ENCODE data around the gene CACNA2D4.
A peak's percentile ranks its signal among the peaks of the same experiment; 100 is the strongest.

The CACNA2D4 gene

GRCh38 chr12:1758376-1758775 lies 160.1 kb downstream of the CACNA2D4 start:
- no peaks in the 10 kb centered on the region for H3K27me3 ChIP-seq (ENCODE audit: control insufficient read depth in 5 of 5, insufficient read depth in 4 of 5, low read length in 5 of 5)
- H3K27ac ChIP-seq (ENCODE audit: low read depth, low read length) = peak overlapping the region; percentile 60
- peaks cover 0 to 15% (median 3%) of the 10 kb centered on the region in 5 donors for H3K4me1 ChIP-seq (ENCODE audit: control insufficient read depth in 5 of 5, insufficient read depth in 5 of 5, low read length in 5 of 5)
- H3K9me3 ChIP-seq (ENCODE audit: control insufficient read depth in 5 of 5, low read length in 5 of 5) = no peaks in the 10 kb centered on the region
- H3K9ac ChIP-seq (ENCODE audit: low read length in 5 of 5) = no peak overlapping the region
- no peak overlapping the region for H3K4me3 ChIP-seq (ENCODE audit: low read depth in 1 of 5, low read length in 5 of 5)
- peaks cover 16 to 32% (median 18%) of the 10 kb centered on the region in 5 donors for H3K36me3 ChIP-seq (ENCODE audit: control insufficient read depth in 5 of 5, insufficient read depth in 5 of 5, low read length in 5 of 5)

DNA sequence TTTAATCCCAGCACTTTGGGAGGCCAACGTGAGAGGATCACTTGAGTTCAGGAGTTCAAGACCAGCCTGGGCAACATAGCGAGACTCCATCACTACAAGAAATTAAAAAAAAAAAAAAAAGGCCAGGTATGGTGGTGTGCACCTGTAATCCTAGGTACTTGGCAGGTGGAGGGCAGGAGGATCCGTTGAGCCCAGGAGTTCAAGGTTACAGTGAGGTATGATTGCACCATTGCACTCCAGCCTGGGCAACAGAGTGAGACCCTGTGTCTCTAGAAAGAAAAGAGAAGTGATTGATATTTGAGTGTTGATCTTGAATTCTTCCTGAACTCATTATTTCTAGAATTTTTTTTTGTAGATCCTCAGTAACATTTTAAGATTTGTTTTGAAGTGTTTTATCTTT lies 168.2 kb downstream of the CACNA2D4 start:
- peaks cover 0 to 10% (median 4%) of the 10 kb centered on the region in 5 donors for H3K9me3 ChIP-seq (ENCODE audit: control insufficient read depth in 5 of 5, low read length in 5 of 5)
- H3K36me3 ChIP-seq (ENCODE audit: control insufficient read depth in 5 of 5, insufficient read depth in 5 of 5, low read length in 5 of 5) = peaks cover 5 to 16% (median 13%) of the 10 kb centered on the region in 5 donors
- no peaks in the 10 kb centered on the region for H3K27me3 ChIP-seq (ENCODE audit: control insufficient read depth in 5 of 5, insufficient read depth in 4 of 5, low read length in 5 of 5)
- no peak overlapping the region for H3K27ac ChIP-seq (ENCODE audit: low read depth, low read length)
- H3K4me1 ChIP-seq (ENCODE audit: control insufficient read depth in 5 of 5, insufficient read depth in 5 of 5, low read length in 5 of 5) = peaks cover 0 to 5% (median under 1%) of the 10 kb centered on the region in 5 donors
- H3K4me3 ChIP-seq (ENCODE audit: low read depth in 1 of 5, low read length in 5 of 5) = no peak overlapping the region
- H3K9ac ChIP-seq (ENCODE audit: low read length in 5 of 5) = no peak overlapping the region

DNA sequence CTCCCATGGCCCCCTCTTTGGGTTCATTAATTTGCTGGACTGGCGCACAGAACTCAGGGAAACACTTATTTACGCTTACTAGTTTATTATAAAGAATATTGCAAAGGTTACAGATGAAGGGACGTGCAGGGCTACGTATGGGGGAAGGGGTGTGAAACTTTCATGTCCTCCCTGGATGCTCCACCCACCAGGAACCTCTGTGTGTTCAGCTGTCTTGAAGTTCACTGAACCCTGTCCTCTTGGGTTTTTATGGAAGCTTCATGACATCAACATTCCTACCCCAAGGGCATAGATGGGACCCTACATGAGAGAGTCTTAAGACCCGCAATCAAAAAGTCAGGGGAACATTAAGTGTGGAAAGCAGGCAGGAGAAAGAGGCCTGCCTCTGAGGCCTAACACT lies 169.4 kb downstream of the CACNA2D4 start:
- Histone ChIP-seq H3K4me1 (ENCODE audit: control insufficient read depth in 5 of 5, insufficient read depth in 5 of 5, low read length in 5 of 5) (peaks cover 0 to 7% (median 5%) of the 10 kb centered on the region in 5 donors), H3K36me3 (ENCODE audit: control insufficient read depth in 5 of 5, insufficient read depth in 5 of 5, low read length in 5 of 5) (peaks cover 4 to 6% (median 6%) of the 10 kb centered on the region in 5 donors), H3K9ac (ENCODE audit: low read length in 5 of 5) (no peak overlapping the region), H3K27me3 (ENCODE audit: control insufficient read depth in 5 of 5, insufficient read depth in 4 of 5, low read length in 5 of 5) (no peaks in the 10 kb centered on the region), H3K4me3 (ENCODE audit: low read depth in 1 of 5, low read length in 5 of 5) (no peak overlapping the region), H3K27ac (ENCODE audit: low read depth, low read length) (no peak overlapping the region), H3K9me3 (ENCODE audit: control insufficient read depth in 5 of 5, low read length in 5 of 5) (peaks cover 0 to 10% (median 4%) of the 10 kb centered on the region in 5 donors)

DNA sequence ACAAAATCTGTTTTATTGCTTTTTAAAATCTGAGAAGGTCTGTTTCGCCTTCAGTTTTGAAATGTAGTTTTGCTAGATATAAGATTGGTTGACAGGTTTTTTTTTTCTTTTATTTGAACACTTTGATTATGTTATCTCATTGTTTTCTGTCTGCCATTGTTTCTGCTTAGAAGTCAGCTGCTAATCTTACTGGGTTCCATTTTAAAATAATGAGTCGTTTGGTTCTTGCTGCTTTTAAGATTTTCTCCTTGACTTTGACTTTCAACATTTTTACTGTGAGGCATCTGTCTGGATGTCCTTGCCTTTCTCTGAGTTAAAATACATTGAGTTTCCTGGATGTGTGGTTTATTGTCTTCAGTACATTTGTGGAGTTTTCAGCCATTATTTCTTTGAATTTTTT lies 170.8 kb downstream of the CACNA2D4 start:
- Histone ChIP-seq H3K9me3 (ENCODE audit: control insufficient read depth in 5 of 5, low read length in 5 of 5) (peaks cover 0 to 10% (median 4%) of the 10 kb centered on the region in 5 donors), H3K36me3 (ENCODE audit: control insufficient read depth in 5 of 5, insufficient read depth in 5 of 5, low read length in 5 of 5) (peaks cover 4 to 6% (median 6%) of the 10 kb centered on the region in 5 donors), H3K27ac (ENCODE audit: low read depth, low read length) (no peak overlapping the region), H3K4me3 (ENCODE audit: low read depth in 1 of 5, low read length in 5 of 5) (no peak overlapping the region), H3K27me3 (ENCODE audit: control insufficient read depth in 5 of 5, insufficient read depth in 4 of 5, low read length in 5 of 5) (no peaks in the 10 kb centered on the region), H3K4me1 (ENCODE audit: control insufficient read depth in 5 of 5, insufficient read depth in 5 of 5, low read length in 5 of 5) (peaks cover 0 to 7% (median 6%) of the 10 kb centered on the region in 5 donors), H3K9ac (ENCODE audit: low read length in 5 of 5) (no peak overlapping the region)

- H3K4me3 ChIP-seq (ENCODE audit: low read depth in 1 of 5, low read length in 5 of 5) = no peak overlapping the region
- H3K36me3 ChIP-seq (ENCODE audit: control insufficient read depth in 5 of 5, insufficient read depth in 5 of 5, low read length in 5 of 5) = peaks cover 4 to 6% (median 6%) of the 10 kb centered on the region in 5 donors
- peaks cover 0 to 30% (median 26%) of the 10 kb centered on the region in 5 donors for H3K4me1 ChIP-seq (ENCODE audit: control insufficient read depth in 5 of 5, insufficient read depth in 5 of 5, low read length in 5 of 5)
- H3K27me3 ChIP-seq (ENCODE audit: control insufficient read depth in 5 of 5, insufficient read depth in 4 of 5, low read length in 5 of 5) = no peaks in the 10 kb centered on the region
- no peak overlapping the region for H3K27ac ChIP-seq (ENCODE audit: low read depth, low read length)
- no peak overlapping the region for H3K9ac ChIP-seq (ENCODE audit: low read length in 5 of 5)
- H3K9me3 ChIP-seq (ENCODE audit: control insufficient read depth in 5 of 5, low read length in 5 of 5) = peaks cover 0 to 10% (median 4%) of the 10 kb centered on the region in 5 donors
Measured at GRCh38 chr12:1744932-1745331, 173.5 kb downstream of the CACNA2D4 start.
